BJ (cell line): ENCODE measurements around the gene SIX5. TPM values are rescaled to one million over a fixed set of nuclear protein-coding genes. Genes with fewer than 3 reads are reported as not detected.

ENCODE experiments used
- CTCF ChIA-PET: fragments of 350-600 bp; formaldehyde crosslinking; extraction: SDS; loops from one replicate; lab custom pipeline; 2021; ENCODE audit warnings: antibody characterized with exemption, inconsistent platforms; lab: Yijun Ruan, JAX
- POLR2A ChIA-PET: fragments of 300-600 bp; sonication (Branson Sonifier 250); formaldehyde crosslinking; extraction: SDS; loops from one replicate; lab custom pipeline; 2021; ENCODE audit warnings: antibody characterized with exemption; lab: Charles Lee
- DNase-seq: peaks from one replicate; pipeline ENCODE4 v3.0.0-alpha.2; 2011; ENCODE audit warnings: low read depth
- H3K27me3 ChIP-seq: 2 replicates; pipeline ENCODE4 v1.6.0; 2011; ENCODE audit warnings: low read length; ENCODE audit not compliant: control insufficient read depth, insufficient read depth
- H3K36me3 ChIP-seq: 2 replicates; pipeline ENCODE4 v1.5.1; 2011; ENCODE audit warnings: low read length; ENCODE audit not compliant: control insufficient read depth, insufficient read depth
- H3K4me3 ChIP-seq: 2 replicates; pipeline ENCODE4 v1.5.1; 2011; ENCODE audit warnings: low read depth, mild to moderate bottlenecking, control low read depth, low read length
- polyA plus RNA-seq: library from polyadenylated mRNA; depleted of rRNA; stranded (reverse); fragments of >200 nt; gene quantifications from 2 replicates; pipeline ENCODE4 v1.2.3, GENCODE V29; 2011
- TF ChIP-seq, protein P1 (sequence below): IDR thresholded peaks from 2 replicates; pipeline ENCODE4 v1.5.1; 2011; ENCODE audit warnings: low read depth, mild to moderate bottlenecking, control low read depth, inconsistent platforms, low read length, moderate library complexity; ENCODE audit not compliant: insufficient read depth

SIX5 gene
- polyA plus RNA-seq, 1 experiment, result 12.5 TPM

DNA sequence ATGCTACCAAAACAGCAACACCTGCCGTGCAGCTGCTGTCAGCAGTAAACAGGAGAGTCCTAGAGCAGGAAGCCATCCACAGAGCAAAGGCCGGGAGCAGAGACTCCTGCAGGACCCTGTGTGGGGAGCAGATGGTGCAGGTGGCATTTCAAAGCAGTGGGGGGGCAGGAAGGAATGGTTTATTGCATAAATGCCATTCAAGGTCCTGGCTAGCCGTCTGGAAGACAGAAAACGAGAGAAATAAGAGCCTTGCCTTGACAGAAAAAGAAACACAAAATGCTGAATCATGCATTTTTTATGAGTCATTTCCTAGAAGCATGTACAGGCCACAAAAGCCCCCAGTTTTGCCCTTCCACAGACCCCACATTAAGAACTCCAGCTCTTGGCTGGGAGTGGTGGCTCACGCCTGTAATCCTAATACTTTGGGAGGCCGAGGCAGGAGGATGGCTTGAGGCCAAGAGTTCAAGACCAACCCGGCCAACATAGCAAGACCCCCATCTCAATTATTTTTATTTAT lies 40.6 kb upstream of the SIX5 start:
- TF ChIP-seq, protein P1, sequence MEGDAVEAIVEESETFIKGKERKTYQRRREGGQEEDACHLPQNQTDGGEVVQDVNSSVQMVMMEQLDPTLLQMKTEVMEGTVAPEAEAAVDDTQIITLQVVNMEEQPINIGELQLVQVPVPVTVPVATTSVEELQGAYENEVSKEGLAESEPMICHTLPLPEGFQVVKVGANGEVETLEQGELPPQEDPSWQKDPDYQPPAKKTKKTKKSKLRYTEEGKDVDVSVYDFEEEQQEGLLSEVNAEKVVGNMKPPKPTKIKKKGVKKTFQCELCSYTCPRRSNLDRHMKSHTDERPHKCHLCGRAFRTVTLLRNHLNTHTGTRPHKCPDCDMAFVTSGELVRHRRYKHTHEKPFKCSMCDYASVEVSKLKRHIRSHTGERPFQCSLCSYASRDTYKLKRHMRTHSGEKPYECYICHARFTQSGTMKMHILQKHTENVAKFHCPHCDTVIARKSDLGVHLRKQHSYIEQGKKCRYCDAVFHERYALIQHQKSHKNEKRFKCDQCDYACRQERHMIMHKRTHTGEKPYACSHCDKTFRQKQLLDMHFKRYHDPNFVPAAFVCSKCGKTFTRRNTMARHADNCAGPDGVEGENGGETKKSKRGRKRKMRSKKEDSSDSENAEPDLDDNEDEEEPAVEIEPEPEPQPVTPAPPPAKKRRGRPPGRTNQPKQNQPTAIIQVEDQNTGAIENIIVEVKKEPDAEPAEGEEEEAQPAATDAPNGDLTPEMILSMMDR, result no peak
- ChIA-PET CTCF (interaction anchor here (3.6 kb wide), 1 partner anchor 10 kb away, joined by 11 read pairs; no protein-coding TSS in a partner anchor), POLR2A (no interaction called here)
- H3K4me3 ChIP-seq, result no peak overlapping the region
- H3K36me3 ChIP-seq, result peaks cover 2% of the 10 kb centered on the region
- peak; percentile 23 for DNase-seq
- H3K27me3 ChIP-seq, result no peaks in the 10 kb centered on the region

DNA sequence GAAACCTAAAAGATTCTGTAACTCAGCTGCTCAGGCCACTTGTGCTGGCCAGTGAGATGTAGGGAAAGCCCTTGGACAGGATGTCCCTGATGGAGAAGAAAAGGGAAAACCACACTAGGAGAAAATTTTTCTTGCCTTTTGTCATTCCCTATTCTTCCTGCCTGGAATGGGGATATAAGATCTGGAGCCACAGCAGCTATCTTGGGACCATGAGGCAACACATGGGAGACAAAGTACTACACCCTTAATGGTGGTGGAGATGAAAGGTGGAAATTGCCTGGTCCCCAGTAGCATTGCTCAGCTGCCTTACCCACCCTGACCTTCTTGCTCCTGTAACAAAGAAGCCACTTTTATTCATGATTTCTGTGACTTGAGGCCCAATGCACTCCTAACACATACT lies 36.7 kb upstream of the SIX5 start:
- DNase-seq, result no peak
- no peak overlapping the region for H3K4me3 ChIP-seq
- H3K36me3 ChIP-seq, result no peaks in the 10 kb centered on the region
- H3K27me3 ChIP-seq, result no peaks in the 10 kb centered on the region
- CTCF ChIA-PET, result interaction anchor here (0.6 to 12.1 kb wide), 3 partner anchors 10 to 36 kb away, joined by 3 to 154 read pairs (median 111); partner anchors contain the start of genes RSPH6A and SIX5
- TF ChIP-seq, protein P1, result no peak
- POLR2A ChIA-PET, result no interaction called here

DNA sequence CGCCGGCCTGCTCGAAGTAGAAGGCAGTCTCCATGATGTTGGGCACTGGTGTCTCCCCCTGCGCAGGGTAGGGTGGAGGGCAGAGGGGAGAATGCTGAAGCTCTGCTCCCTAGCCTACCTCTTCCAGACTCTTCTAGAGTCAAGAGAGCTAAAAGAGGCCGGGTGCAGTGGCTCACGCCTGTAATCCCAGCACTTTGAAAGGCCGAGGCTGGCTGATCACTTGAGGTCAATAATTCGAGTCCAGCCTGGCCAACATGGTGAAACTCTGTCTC lies 35.8 kb upstream of the SIX5 start:
- POLR2A ChIA-PET, result no interaction called here
- Histone ChIP-seq H3K36me3 (no peaks in the 10 kb centered on the region), H3K27me3 (no peaks in the 10 kb centered on the region), H3K4me3 (no peak overlapping the region)
- TF ChIP-seq, protein P1, result no peak
- CTCF ChIA-PET, result interaction anchor here (10.8 to 12.1 kb wide), 2 partner anchors 11 to 35 kb away, joined by 111 to 154 read pairs; partner anchors contain the start of genes RSPH6A and SIX5
- DNase-seq, result no peak

DNA sequence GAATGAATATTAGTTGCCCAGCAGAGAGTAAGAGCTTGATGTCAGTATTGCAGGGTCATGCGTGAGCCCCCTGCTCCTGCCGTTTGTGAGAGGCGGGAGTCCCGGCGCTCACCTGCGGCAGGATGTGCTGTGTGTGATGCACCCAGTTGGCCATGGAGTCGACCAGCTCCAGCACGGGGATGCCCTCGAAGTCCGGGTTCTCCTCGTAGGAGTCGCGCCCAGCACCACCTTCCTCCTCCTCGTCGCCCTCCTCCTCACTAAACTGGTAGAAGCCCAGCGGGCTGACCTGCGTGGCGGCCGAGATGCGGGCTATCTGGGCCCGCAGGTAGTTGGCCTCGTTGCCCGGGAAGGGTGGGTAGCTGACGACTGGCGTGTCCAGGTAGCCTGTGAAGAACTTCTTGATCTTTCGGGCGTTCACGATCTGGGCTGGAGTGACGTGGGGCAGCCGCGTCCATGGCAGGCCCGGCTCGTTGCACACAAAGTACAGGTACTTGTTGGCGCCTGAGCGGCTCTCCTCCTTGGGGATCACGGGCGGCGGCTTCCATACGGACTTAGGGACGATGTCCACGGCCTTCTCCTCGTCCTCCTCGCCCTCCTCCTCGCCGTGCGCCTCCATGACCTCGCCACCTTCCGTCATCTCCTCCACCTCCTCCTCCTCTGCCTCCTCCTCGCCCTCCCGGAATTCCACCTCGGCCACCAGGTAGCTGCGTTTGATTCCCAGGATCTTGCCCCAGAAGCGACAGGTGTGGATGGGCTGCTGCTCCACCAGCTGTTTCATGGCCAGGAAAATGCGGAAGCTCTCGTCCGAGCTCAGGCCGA lies 35.3 kb upstream of the SIX5 start:
- no peak for DNase-seq
- Histone ChIP-seq H3K27me3 (no peaks in the 10 kb centered on the region), H3K4me3 (no peak overlapping the region), H3K36me3 (no peaks in the 10 kb centered on the region)
- TF ChIP-seq, protein P1, result no peak
- ChIA-PET POLR2A (no interaction called here), CTCF (interaction anchor here (10.8 to 12.1 kb wide), 2 partner anchors 12 to 34 kb away, joined by 111 to 154 read pairs; partner anchors contain the start of genes RSPH6A and SIX5)

DNA sequence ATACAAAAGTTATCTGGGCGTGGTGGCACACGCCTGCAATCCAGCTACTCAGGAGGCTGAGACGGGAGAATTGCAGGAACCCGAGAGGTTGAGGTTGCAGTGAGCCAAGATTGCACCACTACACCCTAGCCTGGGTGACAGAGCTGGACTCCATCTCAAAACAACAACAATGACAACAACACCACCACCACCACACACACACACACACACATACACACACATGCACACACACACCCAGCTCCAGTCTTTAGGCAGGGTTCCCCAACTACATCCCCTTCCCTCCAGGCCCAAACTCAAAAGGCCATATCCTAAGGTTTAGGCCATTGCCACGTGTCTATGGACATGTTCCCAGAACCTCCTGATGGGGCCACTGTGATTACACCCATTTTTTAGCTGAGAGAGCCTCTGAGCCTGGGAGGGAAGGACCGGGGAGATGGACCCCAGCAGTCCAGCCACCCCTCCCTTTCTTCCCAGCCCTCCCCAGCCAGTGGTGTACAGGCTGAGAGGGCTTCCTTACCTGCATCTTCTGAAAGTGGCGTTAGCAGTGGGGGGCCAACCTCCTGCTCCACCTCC lies 32.6 kb upstream of the SIX5 start:
- POLR2A ChIA-PET, result no interaction called here

More for the DNA sequence above, 32.6 kb upstream of the SIX5 start:
- CTCF ChIA-PET, result interaction anchor here (1.0 to 12.1 kb wide), 4 partner anchors 14 to 121 kb away, joined by 3 to 154 read pairs (median 57); partner anchors contain the start of genes IRF2BP1, RSPH6A and SIX5
- Histone ChIP-seq H3K27me3 (no peaks in the 10 kb centered on the region), H3K4me3 (no peak overlapping the region), H3K36me3 (no peaks in the 10 kb centered on the region)
- TF ChIP-seq, protein P1, result no peak
- no peak for DNase-seq
